ENCODE results near the gene AMMECR1L.
A peak's percentile ranks its signal among the peaks of the same experiment; 100 is the strongest.
"Not testable (repeated sequence)": the region's sequence is repeated elsewhere in the genome, so short reads cannot be mapped to it uniquely, and the experiment has no call there.

Gene AMMECR1L

GRCh38 chr2:127886593-127886935 lies 808 bp upstream of the AMMECR1L start:
- DNase-seq, result not testable (repeated sequence)

- peak; percentile 23 for DNase-seq
Measured at GRCh38 chr2:127884861-127885740, 655 bp downstream of the AMMECR1L start.

DNA sequence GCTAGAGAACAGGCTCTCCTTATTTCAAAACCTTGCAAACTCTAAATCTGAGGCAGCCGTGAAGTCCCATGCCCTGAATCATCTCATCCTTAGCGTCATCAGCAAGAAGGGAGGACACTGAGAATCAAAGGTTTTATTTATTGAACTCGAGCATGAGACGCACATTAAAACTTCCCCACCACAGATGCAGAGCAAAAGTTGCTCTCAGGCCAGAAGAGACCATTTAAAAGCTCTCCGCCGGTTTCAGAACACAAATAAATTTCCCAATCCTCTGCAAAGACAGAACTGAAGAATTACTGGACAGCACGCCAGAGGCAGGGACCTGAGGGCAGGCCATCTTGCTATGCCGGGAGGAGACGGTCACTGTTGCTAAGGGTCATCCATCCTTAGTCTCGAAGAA lies 1.3 kb downstream of the AMMECR1L start:
- no peak for DNase-seq

DNA sequence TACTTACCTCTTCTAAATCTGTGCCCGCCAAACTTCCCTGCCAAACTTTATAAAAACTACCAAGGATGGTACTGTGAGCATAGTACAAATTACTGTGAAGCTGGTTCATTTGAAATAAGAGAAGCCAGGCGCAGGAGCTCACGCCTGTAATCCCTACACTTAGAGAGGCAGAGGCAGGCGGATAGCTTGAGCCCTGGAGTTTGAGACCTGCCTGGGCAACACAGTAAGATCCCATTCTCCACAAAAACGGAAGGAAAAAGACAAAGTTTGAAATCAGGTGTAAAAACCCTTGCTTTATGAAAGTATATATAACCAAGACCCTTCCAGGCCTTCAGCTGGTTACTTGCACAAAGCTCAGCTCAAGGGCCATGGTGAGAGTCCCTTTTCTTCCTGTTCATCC lies 5.9 kb downstream of the AMMECR1L start:
- no peak for DNase-seq

DNA sequence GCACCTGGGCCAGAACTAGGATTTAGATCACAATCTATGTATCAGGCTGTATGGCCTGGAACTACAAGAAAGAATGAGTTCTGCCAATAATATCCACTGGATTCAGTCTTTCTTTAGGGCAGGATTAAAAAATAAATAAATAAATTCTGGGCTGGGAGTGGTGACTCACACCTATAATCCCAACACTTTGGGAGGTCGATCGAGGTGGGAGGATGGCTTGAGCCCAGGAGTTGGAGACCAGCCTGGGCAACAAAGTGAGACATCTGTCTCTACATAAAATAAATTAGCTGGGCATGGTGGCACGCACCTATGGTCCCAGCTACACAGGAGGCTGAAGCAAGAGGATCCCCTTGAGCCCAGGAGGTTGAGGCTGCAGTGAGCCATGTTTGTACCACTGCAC lies 8.1 kb downstream of the AMMECR1L start:
- DNase-seq, result no peak

DNA sequence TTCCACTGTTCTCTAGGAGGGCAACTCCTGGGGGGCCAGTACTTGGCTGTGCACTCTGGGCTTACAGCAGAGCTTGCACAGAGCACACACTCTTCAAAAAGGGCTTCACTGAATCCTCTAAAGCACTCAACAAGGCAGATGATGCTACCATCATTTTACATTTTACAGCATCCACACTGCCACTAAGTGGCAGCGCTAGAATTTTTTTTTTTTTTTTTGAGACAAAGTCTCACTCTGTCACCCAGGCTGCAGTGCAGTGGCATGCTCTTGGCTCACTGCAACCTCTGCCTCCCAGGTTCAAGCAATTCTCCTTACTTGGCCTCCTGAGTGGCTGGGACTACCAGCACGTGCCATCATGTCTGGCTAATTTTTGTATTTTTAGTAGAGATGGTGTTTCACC lies 8.6 kb downstream of the AMMECR1L start:
- DNase-seq, result no peak

DNA sequence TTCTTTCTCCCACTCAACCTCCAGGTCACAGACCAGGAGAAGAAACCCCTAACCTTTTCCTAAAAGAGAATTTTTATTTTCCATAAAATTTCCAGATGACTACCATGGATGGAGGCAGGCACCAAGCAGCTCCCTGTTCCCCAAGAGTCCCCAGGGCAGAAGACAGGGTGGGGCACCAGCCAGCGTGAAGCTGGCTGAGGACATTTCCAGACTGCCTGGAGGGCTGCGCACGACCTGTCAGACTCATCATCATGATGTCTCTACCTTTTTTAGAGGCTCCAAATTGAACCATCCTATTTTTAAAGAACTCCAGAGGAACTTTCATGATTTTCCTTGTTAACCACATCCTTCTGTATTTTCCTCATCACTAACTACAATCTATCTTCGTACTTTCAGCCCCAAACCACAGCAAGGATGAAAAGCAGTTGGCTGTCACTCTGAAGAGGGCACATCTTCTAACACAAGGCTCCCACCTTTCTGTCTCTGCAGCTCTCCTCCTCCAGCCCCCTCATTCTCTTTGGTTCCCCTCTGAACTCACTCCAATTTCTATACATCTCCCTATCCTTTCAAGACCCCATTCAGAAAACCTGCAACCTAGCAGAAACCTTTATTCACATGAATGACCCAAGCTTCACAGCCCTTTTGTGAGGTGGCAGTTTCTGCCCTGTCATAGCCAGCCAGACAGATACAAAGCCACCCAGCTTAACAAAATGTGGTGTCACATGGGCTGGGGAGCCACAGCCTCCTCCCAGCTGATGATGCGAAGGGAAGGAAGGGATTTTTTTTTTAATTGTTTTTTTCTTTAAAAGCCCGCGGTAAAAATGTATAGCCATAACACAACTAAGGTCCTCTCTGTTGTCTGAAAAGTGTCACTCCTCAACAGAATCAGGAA lies 11.1 kb downstream of the AMMECR1L start:
- no peak for DNase-seq

- DNase-seq, result no peak
Measured at GRCh38 chr2:127873707-127874303, 12.0 kb downstream of the AMMECR1L start.

DNA sequence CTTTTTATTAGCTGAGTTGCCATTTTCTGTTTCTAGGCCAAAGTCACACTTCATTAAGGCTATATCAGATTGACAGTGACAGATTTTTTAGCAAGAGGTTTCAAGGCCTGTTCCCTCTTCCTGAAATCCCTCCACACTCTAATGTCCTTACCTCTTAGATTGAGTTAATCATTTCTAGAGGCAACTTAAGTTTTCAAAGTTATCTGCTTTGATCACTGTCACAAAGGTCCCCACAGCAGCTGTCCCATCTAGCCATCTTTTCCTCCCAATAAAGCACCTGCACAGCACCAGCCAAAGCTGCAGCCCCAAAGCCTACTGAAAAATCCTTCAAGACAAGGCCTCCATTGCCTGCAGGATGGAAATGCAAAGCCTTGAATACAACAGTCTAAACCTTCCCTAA lies 13.4 kb downstream of the AMMECR1L start:
- DNase-seq, result no peak

DNA sequence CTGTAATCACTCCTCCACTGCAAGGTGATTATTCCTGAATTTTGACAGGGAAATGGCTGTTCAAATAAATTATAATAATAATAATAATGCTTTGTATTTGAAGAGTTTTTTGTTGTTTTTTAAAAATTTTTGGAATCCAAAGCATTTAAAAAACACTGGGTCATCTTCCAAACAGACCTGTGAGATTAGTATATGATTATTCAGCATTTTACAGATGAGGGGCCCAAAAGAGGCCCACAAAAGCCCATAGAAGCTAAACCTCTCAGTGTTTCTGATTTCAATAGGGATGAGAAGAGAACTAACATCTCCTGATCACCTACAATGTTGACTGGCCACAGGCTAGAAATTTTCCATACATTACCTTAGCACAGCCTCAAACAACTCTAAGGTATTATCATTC lies 19.8 kb downstream of the AMMECR1L start:
- no peak for DNase-seq

DNA sequence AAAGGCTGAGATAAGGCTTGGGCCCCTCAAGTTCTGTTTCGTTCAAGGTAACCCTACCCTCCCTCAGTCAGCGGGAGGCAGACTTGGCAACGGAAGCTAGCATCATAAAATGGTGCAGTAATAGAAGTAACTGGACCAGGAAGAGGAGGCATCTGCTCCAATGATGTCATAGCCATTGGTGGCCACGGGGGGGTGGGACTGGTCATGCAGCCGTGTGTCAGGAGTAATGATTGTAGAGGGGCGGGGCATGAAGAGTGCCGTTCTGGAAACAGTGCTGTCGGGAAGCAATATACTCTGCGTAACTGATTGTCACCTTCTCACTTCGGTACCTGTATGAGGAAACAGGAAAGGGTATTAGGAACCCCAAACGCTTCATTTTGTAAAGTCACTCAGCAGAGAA lies 20.9 kb downstream of the AMMECR1L start:
- DNase-seq, result no peak

GRCh38 chr2:127862228-127862627 lies 23.5 kb downstream of the AMMECR1L start:
- no peak for DNase-seq

DNA sequence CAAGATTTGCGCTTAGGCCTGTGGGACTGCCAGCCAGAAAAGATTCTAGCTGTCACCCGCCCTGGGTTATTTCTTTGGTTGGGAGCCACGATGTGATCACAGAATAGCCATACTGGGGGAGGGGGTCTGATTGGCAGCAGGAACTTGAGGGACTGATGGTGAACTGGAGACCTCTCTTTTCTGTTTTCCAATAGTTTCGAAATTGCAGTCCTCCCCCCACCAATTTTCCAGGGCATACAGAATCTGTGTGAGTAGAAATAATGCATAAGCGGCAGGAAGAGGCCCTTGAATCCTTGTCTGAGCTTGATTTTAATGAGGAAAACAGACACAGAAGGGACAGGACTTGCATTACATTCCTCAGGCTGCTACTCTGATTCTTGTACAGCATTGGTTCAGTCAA lies 25.6 kb downstream of the AMMECR1L start:
- no peak for DNase-seq

DNA sequence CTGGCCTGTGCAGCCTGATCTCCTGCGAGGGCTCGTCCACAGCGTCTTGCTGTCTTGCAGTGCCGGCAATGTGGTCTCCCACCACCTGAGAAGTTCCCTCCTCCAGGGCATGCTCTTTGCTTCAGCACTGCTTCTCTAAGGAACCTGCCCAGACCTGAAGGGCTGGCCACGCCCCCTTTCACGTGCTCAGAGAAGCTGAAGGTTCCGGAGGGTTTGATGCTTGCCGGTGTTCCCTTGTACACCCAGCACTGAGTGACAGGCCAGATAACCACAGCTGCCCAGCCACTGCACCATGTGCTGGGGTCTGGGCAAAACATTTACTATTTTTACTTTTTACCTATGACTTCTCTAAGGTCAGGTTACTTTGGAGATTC lies 26.1 kb downstream of the AMMECR1L start:
- DNase-seq, result peak; percentile 60

DNA sequence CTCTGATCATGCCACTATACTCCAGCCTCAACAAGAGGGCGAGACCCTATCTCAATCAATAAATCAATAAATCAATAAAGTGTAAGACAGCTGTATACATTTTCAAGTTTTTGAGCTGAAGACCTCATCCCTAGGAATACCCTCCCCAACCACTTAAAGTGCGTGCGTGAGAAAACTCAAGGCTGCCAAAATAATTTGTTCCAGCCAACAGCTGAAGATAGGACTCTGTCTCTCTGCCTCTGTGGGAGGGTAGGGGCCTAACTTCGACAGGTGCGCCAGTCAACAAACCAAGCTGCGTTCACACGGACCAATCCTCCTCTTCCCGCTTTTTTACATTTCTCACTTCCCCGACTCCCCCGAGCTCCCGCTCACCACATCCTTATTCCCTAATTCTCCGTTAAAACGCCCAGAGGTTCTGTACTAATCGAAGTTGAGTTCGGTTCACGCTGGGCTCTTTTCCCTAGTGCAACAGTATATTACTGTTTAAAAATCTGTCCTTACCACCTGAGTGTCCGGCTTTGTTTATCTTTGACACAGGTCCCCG lies 28.4 kb downstream of the AMMECR1L start:
- DNase-seq, result peak; percentile 7

GRCh38 chr2:127853671-127854070 lies 32.1 kb downstream of the AMMECR1L start:
- DNase-seq, result no peak

DNA sequence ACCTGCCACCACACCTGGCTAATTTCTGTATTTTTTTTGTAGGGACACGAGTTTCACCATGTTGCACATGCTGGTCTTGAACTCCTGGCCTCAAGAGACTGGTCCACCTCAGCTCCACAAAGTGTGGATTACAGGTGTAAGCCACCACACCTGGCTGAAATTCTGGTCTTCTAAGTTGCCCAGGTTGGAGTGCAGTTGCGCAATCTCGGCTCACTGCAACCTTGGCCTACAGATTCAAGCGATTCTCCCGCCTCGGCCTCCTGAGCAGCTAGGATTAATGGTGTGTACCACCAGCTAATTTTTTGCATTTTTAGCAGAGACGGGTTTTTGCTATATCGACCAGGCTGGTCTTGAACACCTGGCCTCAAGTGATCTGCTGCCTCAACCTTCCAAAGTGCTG lies 33.4 kb downstream of the AMMECR1L start:
- no peak for DNase-seq

- DNase-seq, result no peak
Measured at GRCh38 chr2:127847931-127848330, 37.8 kb downstream of the AMMECR1L start.

DNA sequence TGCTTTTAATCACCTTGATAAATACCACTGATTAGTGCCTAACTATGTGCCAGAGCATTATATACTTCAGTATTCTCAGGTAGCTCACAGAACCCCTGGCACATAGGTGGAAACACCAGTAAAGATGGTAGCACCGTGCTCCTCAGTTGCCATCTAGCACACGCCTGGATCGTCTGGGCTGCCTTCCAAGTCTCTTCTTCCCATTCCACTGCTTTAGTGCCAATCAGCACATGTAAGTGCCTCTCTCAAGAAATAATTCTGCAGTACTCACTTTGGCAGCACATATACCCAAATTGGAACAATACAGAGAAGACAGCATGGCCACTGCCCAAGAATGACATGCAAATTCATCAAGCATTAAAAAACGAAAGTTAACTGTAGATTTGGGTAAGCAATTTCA lies 40.8 kb downstream of the AMMECR1L start:
- DNase-seq, result no peak

DNA sequence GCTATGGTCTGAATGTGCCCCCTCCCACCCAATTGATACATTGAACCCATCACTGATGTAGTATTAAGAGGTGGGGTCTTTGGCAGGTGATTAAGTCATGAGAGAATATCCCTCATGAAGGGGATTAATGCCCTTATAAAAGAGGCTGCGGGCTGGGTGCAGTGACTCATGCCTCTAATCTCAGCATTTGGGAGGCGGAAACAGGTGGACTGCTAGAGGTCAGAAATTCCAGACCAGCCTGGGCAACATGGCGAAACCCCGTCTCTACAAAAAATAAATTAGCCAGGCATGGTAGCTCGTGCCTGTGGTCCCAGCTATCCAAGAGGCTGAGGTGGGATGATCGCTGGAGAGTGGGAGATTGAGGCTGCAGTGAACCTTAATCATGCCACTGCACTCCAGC lies 42.1 kb downstream of the AMMECR1L start:
- no peak for DNase-seq

DNA sequence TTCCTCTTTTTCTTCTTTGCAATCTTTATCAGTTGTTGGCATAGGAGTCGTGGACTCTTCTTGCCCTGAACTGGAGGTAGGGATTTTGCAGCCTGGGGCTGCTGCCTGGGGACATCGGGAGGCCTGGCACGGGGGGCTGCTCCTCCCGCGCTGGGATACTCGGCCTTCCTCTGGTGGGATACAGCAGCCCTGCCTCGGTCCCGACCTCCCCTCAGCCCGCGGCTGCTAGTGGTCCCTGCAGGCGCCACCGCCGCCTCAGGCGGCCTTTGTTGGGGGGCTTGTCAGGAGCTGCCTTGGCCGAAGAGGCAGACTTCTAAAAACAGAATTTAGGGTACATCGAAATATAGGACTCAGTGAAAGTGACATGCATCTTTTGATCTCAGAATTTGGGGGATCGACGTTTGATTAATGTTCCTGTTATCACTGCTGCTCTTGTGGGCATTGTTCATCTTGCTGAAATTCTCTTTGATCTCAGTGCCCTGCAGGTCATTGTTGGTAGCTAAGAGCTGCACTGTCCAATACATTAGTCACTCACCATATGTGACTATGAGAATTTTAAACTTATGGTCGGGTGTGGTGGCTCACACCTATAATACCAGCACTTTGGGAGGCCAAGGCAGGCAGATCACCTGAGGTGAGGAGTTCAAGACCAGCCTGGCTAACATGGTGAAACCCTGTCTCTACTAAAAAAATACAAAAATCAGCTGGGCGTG lies 44.1 kb downstream of the AMMECR1L start:
- no peak for DNase-seq

DNA sequence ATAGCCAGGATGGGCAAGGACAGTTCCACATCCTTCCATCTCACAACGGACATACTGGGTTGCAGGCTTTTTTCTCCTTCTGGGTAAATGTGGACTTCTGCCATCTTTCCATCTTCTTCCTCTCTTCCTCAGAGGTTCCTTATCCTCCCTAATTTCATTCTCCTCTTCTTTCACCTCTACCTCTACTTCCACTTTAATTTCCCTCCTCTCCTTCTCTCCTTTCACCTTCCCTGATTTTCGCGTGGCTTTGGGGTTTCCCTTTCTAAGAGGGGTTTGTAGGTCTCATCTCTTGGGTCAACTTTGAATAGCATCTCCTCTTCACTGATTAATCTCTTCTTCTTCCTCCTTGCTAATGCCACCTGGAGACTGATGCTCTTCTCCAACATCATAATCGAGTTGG lies 44.9 kb downstream of the AMMECR1L start:
- DNase-seq, result no peak

GRCh38 chr2:127834951-127835350 lies 50.8 kb downstream of the AMMECR1L start:
- no peak for DNase-seq
